HFF-Myc (cell line): ENCODE results near the gene ANAPC16.

ENCODE experiments used
- DNase-seq: peaks from one replicate; pipeline ENCODE4 v3.0.0-alpha.2; 2011; ENCODE audit warnings: low read depth; ENCODE audit errors: extremely low read depth
- H3K4me3 ChIP-seq: replicated peaks from 2 replicates; pipeline ENCODE4 v1.5.1; 2011; ENCODE audit warnings: low read depth, mild to moderate bottlenecking, control low read depth, low read length
- TF ChIP-seq, protein P1 (sequence below): IDR thresholded peaks from 2 replicates; pipeline ENCODE4 v1.5.1; 2012; ENCODE audit warnings: mild to moderate bottlenecking, low read depth, low read length, control low read depth; ENCODE audit errors: missing control alignments

Gene ANAPC16

DNA sequence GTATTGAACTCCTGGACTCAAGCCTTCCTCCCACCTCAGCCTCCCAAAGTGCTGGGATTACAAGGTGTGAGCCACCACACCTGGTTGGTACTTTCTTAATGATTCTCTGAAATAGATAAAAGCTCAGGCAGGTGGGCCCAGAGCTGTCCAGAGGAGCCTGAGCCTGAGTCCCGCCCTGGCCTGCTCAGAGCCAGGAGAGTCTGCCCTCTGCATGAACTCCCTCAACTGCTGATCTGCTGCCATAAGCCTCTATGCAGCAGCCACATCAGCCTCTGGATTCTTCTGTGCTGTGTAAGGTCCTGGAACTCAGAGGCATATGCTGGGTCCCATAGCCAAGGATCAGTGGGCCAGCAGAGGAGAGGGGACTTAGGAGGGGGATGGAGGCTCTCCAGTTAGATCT, 34.9 kb downstream of the ANAPC16 start:
- no peak for DNase-seq
- TF ChIP-seq, protein P1, sequence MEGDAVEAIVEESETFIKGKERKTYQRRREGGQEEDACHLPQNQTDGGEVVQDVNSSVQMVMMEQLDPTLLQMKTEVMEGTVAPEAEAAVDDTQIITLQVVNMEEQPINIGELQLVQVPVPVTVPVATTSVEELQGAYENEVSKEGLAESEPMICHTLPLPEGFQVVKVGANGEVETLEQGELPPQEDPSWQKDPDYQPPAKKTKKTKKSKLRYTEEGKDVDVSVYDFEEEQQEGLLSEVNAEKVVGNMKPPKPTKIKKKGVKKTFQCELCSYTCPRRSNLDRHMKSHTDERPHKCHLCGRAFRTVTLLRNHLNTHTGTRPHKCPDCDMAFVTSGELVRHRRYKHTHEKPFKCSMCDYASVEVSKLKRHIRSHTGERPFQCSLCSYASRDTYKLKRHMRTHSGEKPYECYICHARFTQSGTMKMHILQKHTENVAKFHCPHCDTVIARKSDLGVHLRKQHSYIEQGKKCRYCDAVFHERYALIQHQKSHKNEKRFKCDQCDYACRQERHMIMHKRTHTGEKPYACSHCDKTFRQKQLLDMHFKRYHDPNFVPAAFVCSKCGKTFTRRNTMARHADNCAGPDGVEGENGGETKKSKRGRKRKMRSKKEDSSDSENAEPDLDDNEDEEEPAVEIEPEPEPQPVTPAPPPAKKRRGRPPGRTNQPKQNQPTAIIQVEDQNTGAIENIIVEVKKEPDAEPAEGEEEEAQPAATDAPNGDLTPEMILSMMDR: no peak
- no peak overlapping the region for H3K4me3 ChIP-seq

- no peak for DNase-seq
- no peak overlapping the region for H3K4me3 ChIP-seq
- TF ChIP-seq, protein P1: no peak
Observed at GRCh38 chr10:72251635-72252034, 35.8 kb downstream of the ANAPC16 start.

- TF ChIP-seq, protein P1: no peak
- DNase-seq: no peak
- H3K4me3 ChIP-seq: no peak overlapping the region
Observed at GRCh38 chr10:72252972-72253371, 37.2 kb downstream of the ANAPC16 start.

GRCh38 chr10:72253578-72253977, 37.8 kb downstream of the ANAPC16 start:
- no peak overlapping the region for H3K4me3 ChIP-seq
- DNase-seq: no peak
- TF ChIP-seq, protein P1: no peak

GRCh38 chr10:72254813-72255568, 39.2 kb downstream of the ANAPC16 start:
- H3K4me3 ChIP-seq: no peak overlapping the region
- no peak for DNase-seq
- TF ChIP-seq, protein P1: no peak

DNA sequence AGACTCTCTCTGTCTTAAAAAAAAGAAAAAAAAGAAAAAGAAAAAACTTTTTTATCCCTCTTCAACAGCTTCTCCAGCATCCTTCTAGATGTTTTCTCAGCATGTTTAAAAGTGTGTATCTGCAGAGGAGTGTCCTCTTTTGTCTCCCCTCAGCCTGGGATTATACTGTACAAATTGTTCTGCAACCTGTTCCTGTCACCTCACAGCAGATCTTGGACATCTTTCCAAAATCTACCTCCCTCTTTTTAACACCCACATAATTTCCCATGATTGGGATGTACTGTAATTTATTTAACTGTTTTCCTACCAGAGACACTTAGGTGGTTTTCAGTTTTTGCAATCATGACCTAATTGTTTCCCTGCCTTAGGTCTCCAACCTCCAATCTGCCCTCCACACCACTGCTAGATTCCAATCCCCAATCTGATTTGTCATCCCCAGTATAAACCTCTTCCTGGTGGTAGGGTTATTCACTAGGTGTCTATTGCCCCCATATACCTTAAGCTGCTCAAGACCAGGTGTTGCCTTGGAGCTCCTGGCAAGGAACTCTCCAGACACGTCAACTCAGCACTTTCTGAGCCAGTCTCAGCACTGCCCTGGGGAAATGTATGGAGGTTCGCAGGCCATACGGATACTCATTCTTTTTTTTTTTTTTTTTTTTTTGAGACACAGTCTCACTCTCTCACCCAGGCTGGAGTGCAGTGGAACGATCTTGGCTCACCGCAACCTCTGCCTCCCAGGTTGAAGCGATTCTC, 40.3 kb downstream of the ANAPC16 start:
- DNase-seq: no peak
- H3K4me3 ChIP-seq: no peak overlapping the region
- TF ChIP-seq, protein P1: no peak
